Measurements from ENCODE around the gene CCDC158. TPM values are rescaled to one million over a fixed set of nuclear protein-coding genes. Genes with fewer than 3 reads are reported as not detected.
"Not testable (repeated sequence)": the region's sequence is repeated elsewhere in the genome, so short reads cannot be mapped to it uniquely, and the experiment has no call there.

CCDC158 gene
- total RNA-seq, 1 donor from 2014 or later: 0.51 TPM

DNA sequence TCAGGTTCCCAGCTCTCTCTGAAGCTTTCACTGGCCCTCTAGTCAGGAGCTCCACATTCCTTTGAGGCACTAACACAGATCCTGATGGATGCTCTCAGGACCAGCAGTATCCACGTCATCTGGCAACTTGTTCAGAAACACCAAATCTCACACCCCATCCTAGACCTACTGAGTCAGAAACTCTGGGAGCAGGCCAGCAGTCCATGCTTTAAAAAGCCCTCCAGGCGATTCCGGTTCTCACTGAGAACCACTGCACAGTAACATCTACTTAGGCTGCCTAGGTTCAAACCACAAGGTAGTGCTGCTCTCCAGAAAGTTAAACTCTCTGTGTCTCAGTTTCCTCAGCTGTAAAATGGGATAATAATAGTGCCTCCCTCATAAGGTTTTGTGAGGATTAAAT lies 55.3 kb downstream of the CCDC158 start:
- DNase-seq: no peak

DNA sequence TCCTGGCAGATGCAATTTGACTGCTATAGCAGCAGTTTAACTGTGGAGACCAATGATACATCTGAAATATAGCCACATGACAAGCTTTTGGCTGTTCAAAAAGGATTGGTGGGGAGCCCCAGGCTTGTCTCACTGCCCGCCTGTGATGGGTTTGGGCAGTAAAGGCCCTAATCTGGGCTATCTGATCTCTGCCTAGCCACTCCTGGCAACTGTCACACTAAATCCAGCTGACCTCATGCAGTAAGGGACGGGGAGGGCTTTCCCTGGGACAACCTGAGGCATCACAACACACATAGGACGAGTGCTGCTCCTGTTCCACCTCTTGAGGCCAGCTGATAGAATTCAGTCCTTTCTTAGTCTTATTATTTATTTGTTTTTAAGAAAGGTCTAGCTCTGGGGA lies 56.2 kb downstream of the CCDC158 start:
- no peak for DNase-seq

DNA sequence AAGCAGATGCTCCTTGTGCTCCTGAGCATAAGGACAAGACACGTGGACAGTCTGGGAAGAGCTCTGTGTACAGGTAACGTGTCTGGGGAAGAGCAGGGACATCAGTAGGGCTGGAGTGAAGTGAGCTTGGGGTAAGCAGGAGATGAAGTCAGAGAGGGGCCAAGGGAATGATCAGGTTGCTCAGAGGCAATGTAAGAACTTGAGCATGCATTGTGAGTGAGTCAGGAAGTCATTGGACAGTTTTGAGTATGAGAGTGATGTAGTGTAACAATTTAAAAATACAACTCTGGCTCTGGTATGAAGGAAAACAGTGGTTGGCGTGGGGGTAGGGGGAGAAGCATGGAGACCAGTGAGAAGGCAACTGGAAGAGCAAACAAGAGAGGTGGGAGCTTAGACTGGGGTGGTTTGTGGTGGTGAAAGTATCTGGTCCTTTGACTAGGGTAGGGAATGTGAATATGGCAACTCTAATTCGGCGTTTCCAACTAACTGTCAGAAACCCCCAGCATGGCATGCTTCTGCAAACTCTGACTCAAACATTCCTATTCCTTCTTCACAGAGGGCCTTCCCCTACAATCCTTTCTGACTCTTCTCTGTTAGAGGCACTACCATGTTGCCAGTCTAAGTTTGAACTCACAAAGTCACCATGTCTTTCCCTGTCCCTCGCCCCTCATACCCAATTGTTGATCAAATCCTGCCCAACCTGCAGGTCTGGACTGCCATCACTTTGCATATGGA lies 57.2 kb downstream of the CCDC158 start:
- no peak for DNase-seq

DNA sequence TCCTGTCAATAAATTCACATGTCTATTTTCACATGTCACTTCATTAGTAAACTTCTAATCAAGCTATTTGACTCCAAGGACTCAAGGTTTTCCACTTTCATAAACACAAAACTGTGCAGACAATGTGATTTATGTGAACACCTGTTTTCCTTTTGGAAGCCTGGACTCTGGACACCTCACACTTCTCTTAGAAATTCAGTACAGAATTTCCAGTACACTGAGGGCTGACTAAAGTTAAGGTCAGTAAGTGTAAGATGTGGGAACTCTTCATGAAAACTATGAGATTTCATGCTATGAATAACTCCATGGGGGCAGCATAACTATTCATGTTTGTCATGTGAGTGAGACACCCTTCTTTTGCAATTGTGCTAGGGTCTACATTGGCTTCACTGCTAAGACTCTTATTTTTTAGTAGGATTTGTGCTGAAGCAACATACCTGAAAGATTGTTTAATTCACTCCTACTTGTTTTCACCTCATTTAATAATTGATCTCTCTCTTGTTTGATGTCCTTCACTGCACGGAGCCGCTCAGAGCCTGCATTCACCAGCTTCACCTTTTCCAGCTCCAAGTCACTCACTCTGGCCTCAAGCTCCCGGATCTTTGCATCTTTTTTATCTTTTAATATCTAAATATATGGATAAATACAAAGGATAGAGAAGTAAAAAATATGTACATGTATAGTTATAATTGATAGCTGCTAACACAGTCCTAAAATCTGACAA lies 59.1 kb downstream of the CCDC158 start:
- no peak for DNase-seq

DNA sequence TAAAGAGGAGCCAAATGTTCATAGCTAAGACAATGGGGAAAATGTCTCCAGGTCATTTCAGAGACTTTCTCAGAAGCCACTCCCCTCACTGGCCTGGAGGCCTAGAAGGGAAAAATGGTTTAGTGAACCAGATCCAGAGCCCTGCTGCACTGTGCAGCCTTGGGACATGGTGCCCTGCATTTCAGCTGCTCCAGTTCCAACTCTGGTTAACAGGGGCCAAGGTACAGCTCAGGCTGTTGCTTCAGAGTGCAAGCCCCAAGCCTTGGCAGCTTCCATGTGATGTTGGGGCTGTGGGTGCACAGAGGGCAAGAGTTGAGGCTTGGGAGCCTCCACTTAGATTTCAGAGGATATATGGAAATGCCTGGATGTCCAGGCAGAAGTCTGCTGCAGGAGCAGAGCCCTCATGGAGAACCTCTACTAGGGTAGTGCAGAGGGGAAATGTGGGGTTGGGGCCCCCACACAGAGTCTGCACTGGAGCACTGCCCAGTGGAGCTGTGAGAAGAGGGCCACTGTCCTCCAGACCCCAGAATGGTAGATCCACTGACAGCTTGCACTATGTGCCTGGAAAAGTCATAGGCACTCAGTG lies 61.0 kb downstream of the CCDC158 start:
- not testable (repeated sequence) for DNase-seq

DNA sequence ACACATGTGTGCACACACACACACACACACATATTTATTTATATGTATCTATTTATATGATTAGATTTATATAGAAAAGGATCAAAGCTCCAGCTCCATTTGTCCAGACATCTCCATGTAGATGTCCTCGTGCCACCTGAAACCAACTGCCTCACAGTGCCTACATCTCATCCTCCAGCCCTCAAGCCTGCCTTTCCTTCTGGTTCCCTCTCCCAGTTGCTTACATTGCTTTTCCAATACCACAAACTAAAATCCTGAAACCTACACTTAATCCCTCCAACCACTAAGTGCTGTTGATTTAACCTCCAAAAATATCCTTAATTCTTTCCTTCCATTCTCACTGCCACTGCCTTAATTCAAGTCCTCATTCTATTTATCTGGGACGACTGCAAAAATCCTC lies 63.0 kb downstream of the CCDC158 start:
- no peak for DNase-seq

DNA sequence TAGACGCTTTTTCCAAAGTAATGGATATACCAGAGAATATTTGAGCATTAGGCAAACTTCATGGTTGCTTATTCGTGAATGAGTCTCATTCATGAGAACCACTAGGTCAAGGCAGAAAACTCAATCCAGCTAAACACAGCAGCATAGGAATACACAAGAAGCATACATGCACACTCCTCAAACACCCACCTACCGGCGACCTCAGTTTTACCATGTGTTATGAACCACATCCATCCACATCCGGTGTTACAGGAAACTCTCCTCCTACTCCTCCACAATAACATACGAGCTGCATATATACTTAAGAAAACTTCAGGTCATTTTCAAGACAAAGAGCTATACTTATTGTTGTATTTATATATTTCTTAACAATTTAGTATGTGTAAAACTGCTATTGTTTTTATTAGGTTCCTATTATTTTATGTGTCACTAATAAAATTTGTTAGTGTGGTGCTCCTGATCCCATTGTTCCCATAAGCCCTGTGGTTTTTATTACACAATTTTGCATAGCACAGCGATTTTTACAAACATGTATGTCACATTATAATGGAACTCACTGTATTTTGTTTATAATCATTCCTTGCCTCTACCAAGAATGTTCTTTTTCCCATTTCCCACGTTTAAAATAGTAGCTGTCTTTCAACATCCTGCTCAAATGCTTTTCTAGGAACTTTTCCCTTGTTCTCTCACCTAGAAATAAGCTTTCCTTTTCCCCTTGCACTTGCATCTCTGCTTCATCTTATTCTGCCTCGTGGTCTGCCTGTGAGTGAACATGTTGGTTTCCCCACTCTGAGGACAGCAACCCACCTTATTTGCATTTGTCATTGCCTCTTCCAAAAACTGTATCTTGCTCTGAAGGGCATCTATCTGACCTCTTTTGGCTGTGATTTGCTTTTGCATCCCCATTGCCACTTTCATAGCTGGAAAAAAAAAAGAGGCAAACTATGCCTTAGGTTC lies 66.1 kb downstream of the CCDC158 start:
- no peak for DNase-seq

DNA sequence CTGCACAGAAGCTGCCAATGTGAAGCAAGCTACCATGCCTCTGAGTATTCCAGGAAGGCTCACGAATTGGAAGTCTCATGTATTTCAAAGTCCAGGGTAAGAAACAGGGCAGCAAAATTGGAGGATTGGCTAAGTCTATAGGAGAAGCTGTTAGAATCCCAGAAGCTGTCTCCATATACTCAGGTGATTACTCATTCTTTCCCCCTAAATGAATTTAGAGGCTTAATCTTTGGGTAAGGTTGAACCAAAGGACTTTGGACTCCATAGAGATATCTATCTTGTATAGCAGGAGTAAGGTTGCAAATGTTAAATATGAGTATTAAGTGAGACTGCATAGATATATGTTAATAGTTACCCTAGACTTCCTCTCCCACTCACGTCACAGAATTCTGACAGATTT lies 78.1 kb downstream of the CCDC158 start:
- DNase-seq: no peak

DNA sequence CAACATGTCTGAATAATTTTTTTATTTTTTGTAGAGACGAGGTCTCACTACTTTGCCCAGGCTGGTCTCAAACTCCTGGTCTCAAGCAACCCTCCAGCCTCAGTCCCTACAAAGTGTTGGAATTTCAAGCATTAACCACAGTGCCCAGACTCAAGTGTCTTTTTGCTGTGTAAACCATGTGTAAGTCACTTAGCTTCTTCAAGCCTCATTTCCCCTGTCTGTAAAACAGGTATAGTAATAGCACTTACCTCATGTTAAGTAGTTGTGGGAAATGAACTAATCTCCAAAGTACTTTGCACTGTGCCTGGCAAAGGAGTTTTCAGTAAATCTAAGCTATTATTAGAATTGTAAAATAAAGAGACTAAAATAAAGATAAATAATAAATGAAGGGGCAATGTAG lies 78.8 kb downstream of the CCDC158 start:
- no peak for DNase-seq

DNA sequence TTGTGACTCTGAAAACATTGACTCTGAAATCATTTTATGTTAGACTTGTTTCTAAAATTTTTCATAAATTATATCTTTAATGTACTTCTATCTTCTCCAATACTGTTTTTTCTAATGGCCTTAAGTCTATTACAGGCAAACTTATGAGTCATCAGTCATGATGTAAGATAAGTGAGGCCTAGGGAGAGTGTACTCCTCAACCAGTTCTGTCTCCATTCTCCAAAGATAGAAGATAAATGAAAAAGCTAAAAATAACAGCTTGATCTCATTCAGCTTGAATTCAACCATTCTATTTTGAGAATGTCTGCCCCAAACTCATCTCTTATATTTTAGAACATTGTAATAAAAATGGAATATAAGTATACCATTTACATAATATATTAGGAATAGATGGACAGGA lies 79.9 kb downstream of the CCDC158 start:
- peak; percentile 16 for DNase-seq

DNA sequence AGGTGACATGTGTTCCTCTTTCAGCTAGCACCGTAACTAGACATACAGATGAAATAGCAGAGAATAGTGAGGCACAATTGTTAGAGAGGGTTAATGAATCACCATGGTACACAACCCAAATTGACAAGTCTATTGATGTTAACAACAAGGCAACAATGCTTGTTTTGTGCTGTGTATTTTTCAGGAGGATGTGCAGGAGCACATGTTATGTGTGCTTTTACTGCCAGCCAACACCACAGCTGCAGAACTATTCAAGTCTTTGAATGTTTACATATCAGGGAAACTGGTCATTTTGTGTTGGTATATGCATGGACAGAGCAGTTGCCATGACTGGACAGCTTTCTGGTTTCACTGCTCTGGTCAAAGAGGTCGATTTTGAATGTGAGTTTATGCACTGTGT lies 81.6 kb downstream of the CCDC158 start:
- no peak for DNase-seq

DNA sequence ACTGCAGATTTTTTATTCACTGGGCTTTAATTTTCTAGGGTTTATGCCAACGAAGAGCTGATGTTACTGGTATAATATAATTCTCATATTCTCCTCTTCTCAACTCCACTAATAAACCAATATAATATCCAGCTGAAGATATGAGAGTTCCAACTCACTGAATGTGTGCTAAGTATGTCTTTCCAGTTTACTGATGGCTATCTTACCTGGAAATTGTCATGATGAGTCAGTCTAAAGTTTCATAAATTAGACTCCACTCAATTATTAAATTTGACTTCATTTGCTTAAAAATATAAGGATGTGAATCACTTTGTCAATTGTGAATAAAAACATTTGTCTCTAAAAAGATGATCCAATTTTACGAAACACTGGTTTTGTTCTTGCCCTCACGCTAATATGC lies 86.1 kb downstream of the CCDC158 start:
- DNase-seq: no peak

DNA sequence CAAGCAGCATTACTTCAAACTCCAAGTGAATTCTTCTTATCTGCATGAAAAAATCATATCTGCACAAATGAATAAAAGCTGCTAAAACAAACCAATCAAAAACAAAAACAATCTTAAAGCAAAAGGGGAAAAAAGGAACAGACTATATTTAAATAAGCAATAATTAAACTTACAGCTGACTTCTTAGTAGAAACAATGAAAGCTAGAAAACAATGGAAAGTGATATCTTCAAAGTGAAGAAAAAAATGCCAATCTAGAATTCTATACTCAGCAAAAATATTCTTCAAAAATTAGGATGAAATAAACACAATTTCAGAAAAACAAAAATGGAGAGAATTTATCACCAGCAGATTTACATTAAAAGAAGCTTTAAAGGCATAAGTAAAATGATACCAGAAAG lies 94.4 kb downstream of the CCDC158 start:
- DNase-seq: no peak

DNA sequence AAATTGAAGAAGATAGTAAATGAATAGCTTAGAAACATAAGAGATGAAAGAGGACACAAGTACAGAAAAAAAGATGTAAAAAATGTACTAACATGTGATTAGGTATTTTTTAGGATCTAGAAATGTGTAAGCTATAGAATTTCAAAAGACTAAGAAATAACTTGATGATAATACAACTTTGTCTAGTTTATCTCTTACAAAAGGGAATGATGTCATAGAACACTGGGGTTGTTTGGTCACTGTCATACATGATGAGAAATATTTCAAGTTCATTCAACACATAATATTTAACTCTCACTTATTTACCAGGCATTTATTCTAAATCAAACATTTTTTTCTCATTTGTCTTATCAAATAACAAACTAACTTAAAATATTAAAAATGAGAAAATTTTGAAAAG lies 95.9 kb downstream of the CCDC158 start:
- no peak for DNase-seq

DNA sequence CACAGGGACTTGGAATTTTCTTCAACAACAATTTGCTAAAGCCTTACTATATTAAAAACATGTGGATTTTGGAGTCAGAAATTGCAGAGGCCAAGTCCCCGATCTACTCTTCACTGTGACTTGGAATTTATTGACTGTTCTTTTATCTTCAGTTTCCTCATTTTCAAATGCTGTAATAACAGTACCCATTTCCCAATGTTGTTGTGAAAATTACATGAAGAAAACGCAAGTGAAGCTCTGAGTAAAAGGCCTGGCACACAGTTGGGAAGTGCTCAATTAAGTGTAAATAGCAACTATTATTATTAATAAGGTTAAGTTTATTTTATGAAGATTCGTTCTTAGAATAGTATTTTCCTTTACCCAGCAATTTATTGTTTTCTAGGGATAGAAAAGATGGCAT lies 98.7 kb downstream of the CCDC158 start:
- no peak for DNase-seq

DNA sequence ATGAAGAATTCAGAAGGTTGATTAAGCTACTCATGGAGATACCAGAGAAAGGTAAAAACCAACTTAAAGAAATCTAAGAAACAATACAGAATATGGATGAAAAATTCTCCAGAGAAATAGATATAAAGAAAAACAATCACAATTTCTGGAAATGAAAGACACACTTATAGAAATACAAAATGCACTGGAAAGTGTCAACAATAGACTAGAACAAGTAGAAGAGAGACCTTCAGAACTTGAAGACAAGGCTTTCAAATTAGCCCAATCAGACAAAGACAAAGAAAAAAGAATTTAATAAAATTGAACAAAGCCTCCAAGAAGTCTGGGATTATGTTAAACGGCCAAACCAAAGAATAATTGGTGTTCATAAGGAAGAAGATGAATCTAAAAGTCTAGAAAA lies 104.8 kb downstream of the CCDC158 start:
- DNase-seq: no peak

DNA sequence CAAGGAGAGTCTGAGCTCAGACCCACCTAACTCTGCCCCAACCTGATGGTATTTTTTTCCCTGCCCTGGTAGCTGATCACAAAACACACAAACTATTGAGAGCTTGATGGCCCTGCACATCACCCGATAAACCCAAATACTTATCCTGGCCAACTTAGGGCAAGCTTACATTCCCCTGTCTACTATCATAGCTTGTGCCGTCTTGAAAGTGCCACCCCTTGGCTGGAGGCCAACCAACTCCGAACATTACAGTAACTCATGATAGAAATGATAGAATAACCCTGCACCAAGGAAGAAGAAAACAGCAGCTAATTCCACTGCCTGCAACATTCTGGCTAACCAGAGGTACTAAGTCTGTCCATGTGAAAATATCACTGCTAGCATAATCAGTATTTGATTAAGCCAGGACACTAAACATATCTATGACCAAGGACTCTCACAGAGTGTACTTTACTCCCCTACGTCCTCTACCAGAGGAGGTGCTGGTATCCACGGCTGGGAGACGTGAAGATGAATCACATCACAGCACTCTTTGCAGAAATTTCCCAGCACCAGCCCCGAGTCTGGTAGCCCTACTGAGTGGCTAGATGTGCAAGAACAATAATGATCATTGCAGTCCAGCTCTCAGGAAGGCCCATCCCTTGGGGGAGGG lies 105.5 kb downstream of the CCDC158 start:
- no peak for DNase-seq

DNA sequence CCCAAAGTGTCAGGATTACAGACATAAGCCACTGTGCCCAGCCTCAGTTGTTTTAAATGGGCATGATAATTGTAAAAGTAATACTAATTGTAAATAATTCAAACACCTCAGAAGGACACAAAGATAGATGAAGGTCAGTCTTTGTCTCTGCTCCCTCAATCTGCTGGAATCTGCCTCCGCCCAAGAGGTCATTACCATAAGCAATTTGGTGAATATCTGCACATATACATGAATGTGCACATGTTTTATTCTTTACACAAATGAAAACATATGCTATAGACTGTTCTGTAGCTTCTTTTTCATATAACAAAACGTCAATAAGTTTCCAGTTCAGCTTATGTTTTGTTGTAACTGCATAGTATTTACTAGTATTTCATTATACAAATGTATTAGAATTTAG lies 107.4 kb downstream of the CCDC158 start:
- DNase-seq: no peak

DNA sequence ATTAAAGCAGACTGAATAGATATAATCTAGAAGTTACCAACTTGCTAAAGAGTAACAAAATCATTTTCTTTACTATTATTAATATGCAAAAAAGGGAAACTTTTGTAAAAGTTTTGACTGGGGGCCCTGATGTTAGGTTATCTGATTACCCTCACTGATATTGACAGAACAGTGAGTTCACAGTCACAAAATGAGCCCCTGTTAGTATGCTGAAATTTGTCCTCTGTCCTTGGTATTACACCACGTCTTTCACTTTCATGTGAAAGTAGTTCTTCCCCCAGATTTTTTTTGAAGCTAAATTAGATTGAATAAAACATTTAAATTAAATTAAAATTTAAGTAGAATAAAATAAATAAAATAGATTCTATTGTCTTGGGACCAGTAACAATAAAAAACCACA lies 108.5 kb downstream of the CCDC158 start:
- no peak for DNase-seq

DNA sequence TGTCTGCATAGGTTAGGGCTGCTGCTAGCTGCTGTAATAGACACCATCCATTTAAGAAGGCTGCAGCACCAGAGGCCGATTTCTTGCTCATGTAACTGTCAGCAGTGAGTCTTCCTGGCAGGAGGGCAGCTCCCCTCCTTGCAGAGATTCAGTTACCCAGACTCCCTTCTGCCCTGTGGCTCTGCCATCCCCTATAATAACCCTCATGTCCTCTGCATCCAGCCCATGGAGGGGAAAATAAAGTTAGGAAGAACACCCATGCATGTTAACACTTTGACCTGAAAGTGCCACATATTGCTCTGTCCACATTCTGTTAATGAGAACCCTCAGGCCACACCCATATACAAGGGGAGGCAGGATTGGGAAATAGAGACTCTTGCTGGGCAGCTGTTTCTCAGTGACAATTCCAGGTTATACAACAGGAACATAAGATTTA lies 109.0 kb downstream of the CCDC158 start:
- DNase-seq: peak; percentile 22

DNA sequence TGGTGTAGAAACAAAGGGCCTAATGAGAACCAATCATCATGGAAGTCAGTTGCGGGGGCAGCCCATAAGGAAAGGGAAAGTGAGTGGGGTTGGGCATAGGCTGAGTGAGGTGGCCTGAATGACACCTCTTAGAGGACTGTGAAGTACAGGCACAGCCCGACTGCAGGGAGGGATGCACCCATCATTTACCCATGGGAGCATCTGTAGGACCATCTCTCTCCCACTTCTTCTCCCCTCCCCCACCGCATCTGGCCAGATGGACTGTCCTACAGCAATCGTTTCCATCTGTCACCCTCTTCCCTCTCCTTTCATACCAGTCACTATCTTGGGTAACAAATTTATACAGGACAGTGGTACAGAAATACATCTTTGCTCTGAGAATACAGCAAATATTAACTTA lies 110.3 kb downstream of the CCDC158 start:
- no peak for DNase-seq

Measured in tongue (tissue), 2 donors.